ENCODE results near the gene SERPINB6. TPM values are rescaled to one million over a fixed set of nuclear protein-coding genes. Genes with fewer than 3 reads are reported as not detected.

Gene SERPINB6
- polyA plus RNA-seq, 1 donor (not counting 4 experiments of a cell fraction or from before 2014, with no cell fraction given), result 66.4 TPM

DNA sequence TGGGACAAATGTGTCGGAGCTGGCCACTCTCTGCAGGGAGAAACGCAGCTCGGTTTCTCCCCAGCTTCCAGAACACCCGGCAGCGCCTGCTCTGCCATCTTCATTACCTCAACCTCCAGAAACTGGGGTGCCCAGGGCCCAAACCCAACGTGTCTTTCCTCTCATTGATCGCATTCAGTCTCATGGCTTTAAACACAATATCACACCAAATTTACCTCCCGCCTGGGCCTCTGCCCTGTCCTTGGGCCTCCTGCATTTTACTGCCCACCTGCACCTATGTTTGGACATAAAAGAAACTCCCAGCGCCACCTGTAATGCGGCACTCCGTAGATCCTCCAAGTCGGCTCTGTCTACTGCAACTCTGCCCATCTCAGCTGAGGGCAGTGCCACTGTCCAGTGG lies 22.2 kb downstream of the SERPINB6 start:
- Histone ChIP-seq H3K27me3 (ENCODE audit: control insufficient read depth, extremely low read depth, insufficient read depth, low read length) (no peaks in the 10 kb centered on the region), H3K9me1 (ENCODE audit: control insufficient read depth, extremely low read depth, insufficient read depth, low read length) (no peaks in the 10 kb centered on the region), H3K4me3 (ENCODE audit: control insufficient read depth in 2 of 3, extremely low read depth in 1 of 3, insufficient read depth in 2 of 3, low read depth in 1 of 3, low read length in 3 of 3) (no peak overlapping the region), H3K36me3 (ENCODE audit: control insufficient read depth in 2 of 2, extremely low read depth in 1 of 2, insufficient read depth in 2 of 2, low read length in 2 of 2) (peaks cover 5 to 13% of the 10 kb centered on the region in 2 experiments), H2AFZ (ENCODE audit: control insufficient read depth, low read length) (no peak overlapping the region), H3K27ac (ENCODE audit: control insufficient read depth, insufficient read depth, low read length) (no peak overlapping the region), H3K79me2 (ENCODE audit: control insufficient read depth, insufficient read depth, low read length) (no peaks in the 10 kb centered on the region), H3K4me2 (ENCODE audit: control insufficient read depth, extremely low read depth, insufficient read depth, low read depth, low read length) (no peak overlapping the region), H3K9ac (ENCODE audit: control insufficient read depth, extremely low read depth, insufficient read depth, low read length) (no peak overlapping the region), H3K9me3 (ENCODE audit: control insufficient read depth, low read depth, low read length) (no peaks in the 10 kb centered on the region), H3K4me1 (ENCODE audit: control insufficient read depth, extremely low read depth, insufficient read depth, low read length) (peaks cover 3% of the 10 kb centered on the region), H4K20me1 (ENCODE audit: control insufficient read depth, extremely low read depth, insufficient read depth, low read length) (no peaks in the 10 kb centered on the region)
- no peak for FAIRE-seq
- dilution Hi-C loops (cut with MboI; ENCODE audit: extremely low pct_ligation_motif_present, low sequenced_read_pairs), result no loop called here
- no peak for DNase-seq (ENCODE audit: low read depth, low spot score)
- no peak for TF ChIP-seq EZH2 (IDR thresholded peaks at IDR 0.05; ENCODE audit: low read length)
- TF ChIP-seq, protein P1, sequence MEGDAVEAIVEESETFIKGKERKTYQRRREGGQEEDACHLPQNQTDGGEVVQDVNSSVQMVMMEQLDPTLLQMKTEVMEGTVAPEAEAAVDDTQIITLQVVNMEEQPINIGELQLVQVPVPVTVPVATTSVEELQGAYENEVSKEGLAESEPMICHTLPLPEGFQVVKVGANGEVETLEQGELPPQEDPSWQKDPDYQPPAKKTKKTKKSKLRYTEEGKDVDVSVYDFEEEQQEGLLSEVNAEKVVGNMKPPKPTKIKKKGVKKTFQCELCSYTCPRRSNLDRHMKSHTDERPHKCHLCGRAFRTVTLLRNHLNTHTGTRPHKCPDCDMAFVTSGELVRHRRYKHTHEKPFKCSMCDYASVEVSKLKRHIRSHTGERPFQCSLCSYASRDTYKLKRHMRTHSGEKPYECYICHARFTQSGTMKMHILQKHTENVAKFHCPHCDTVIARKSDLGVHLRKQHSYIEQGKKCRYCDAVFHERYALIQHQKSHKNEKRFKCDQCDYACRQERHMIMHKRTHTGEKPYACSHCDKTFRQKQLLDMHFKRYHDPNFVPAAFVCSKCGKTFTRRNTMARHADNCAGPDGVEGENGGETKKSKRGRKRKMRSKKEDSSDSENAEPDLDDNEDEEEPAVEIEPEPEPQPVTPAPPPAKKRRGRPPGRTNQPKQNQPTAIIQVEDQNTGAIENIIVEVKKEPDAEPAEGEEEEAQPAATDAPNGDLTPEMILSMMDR (optimal IDR thresholded peaks at IDR 0.05 in 1 of 3, IDR thresholded peaks at IDR 0.05 in 1 of 3, conservative IDR thresholded peaks at IDR 0.05 in 1 of 3; ENCODE audit: extremely low read depth in 1 of 3, insufficient read depth in 2 of 3, low read length in 3 of 3), result no peak

DNA sequence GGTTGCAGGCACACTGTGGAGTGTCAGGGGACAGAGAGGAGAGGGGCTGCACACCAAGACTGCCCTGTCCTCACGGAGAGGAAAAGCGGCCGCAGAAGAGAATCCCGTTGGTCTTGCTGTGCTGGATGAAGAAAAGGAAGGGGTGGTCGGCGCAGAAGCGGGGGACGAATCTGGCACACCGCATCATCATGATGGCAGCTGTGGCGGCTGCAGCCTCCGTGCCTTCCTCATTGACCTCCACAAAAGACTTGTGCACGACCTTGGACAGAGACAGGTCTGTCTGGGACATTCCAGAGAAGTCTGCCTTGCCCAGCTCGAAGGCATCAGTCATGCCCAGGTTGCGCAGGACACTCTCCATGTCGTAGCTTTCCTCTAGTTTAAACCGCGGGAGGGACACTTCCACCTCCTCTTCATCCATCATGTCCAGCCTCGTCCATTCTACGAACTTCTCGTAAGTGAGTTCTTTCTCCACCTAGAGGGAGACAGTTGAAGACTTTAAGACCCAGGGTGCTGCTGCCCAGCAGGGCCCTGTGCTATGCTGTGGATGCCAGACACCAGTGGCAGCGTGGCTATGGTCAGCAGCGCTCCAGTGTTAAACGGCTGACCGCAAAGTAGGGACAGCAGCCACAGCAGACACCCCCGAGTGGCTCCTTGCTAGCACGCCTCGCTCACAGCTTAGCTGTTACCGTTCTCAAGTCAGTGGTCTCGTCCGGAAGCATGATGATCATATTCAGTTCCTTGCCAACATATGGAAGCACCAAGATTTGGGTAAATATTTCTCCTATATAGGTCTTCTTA lies 22.9 kb downstream of the SERPINB6 start:
- FAIRE-seq, result no peak

More for the DNA sequence above, 22.9 kb downstream of the SERPINB6 start:
- Histone ChIP-seq H3K4me3 (ENCODE audit: control insufficient read depth in 2 of 3, extremely low read depth in 1 of 3, insufficient read depth in 2 of 3, low read depth in 1 of 3, low read length in 3 of 3) (no peak overlapping the region), H3K4me2 (ENCODE audit: control insufficient read depth, extremely low read depth, insufficient read depth, low read depth, low read length) (no peak overlapping the region), H2AFZ (ENCODE audit: control insufficient read depth, low read length) (no peak overlapping the region), H3K79me2 (ENCODE audit: control insufficient read depth, insufficient read depth, low read length) (no peaks in the 10 kb centered on the region), H3K9ac (ENCODE audit: control insufficient read depth, extremely low read depth, insufficient read depth, low read length) (no peak overlapping the region), H3K27ac (ENCODE audit: control insufficient read depth, insufficient read depth, low read length) (no peak overlapping the region), H3K4me1 (ENCODE audit: control insufficient read depth, extremely low read depth, insufficient read depth, low read length) (peaks cover 3% of the 10 kb centered on the region), H3K9me1 (ENCODE audit: control insufficient read depth, extremely low read depth, insufficient read depth, low read length) (no peaks in the 10 kb centered on the region), H4K20me1 (ENCODE audit: control insufficient read depth, extremely low read depth, insufficient read depth, low read length) (no peaks in the 10 kb centered on the region), H3K9me3 (ENCODE audit: control insufficient read depth, low read depth, low read length) (no peaks in the 10 kb centered on the region), H3K27me3 (ENCODE audit: control insufficient read depth, extremely low read depth, insufficient read depth, low read length) (no peaks in the 10 kb centered on the region), H3K36me3 (ENCODE audit: control insufficient read depth in 2 of 2, extremely low read depth in 1 of 2, insufficient read depth in 2 of 2, low read length in 2 of 2) (peaks cover 5 to 13% of the 10 kb centered on the region in 2 experiments)
- dilution Hi-C loops (cut with MboI; ENCODE audit: extremely low pct_ligation_motif_present, low sequenced_read_pairs), result no loop called here
- DNase-seq (ENCODE audit: low read depth, low spot score), result no peak
- TF ChIP-seq EZH2 (IDR thresholded peaks at IDR 0.05; ENCODE audit: low read length), result no peak
- TF ChIP-seq, protein P1 (optimal IDR thresholded peaks at IDR 0.05 in 1 of 3, IDR thresholded peaks at IDR 0.05 in 1 of 3, conservative IDR thresholded peaks at IDR 0.05 in 1 of 3; ENCODE audit: extremely low read depth in 1 of 3, insufficient read depth in 2 of 3, low read length in 3 of 3), result no peak
